HG02973 (cell line): Measurements from ENCODE around the gene ZFPL1.

Source experiments
- ATAC-seq: cut with Tn5 transposase; IDR thresholded peaks from one replicate; pipeline ENCODE4 v1.9.1; 2021; ENCODE audit warnings: moderate library complexity; ENCODE audit not compliant: unreplicated experiment

ZFPL1 gene

DNA sequence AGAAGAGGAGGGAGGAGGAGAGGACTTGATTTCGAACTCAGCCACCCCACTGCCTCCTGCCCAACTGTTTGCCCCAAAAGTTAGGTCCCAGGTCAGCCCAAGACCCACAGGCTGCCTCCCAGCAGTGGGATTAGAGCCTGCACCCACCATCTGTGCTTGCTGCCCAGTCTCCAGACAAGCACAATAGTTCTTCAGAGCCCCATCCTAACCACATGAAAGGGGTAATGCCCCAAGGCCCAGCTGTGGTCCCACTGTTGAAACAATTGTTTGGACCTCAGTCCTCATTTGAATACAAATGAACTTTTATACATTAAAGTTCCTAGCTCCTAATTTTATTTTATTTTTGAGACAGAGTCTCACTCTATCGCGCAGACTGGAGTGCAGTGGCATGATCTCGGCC is 6.6 kb downstream of the ZFPL1 start:
- no peak for ATAC-seq

DNA sequence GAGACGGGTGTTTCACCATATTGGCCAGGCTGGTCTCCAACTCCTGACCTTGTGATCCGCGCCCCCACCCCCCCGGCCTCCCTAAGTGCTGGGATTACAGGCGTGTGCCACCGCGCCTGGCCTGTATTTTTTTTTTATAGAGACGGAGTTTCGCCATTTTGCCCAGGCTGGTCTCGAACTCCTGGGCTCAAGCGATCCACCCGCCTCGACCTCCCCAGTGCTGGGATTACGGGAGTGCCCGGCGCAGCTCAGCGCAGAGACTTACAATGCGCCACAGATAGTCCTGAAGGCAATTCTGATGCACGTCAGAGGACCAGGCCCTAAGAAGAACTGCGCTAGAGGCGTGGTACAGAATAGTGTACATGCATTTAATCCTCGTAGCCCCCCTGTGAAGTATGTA is 11.4 kb downstream of the ZFPL1 start:
- no peak for ATAC-seq

DNA sequence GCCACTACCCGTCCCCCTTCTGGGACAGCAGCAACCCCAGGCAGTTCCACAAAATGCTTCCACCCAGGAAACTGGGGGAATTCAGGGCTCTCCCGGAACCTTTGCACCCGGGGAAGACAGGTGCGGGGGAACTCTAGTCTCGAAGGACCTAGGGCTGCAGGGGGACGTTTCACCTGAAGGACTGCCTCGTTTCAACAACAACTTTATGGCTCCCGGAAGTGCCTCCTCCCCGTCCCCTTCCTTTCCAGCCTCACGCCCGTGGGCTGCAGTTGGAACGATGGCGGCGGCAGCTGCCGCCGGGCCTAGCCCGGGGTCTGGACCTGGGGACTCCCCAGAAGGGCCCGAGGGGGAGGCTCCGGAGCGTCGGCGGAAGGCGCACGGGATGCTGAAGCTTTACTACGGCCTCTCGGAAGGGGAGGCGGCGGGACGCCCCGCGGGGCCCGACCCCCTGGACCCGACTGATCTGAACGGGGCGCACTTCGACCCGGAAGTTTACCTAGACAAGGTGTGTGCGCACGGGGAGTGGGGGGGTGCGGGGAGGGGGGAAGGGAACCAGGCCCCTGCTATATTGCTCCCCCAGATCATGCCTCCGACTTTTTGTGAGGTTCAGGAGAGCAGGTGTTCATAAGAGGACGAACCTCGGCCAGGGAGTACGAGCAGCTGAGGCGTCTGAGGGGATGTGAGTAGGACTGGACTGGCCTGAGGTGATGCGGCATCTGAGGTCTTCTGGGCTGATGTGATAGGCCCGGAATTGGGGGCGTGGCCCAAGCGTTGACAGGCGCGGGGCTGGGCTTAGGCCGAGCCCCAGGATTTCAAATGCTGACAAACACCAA is 12.2 kb downstream of the ZFPL1 start, which contains the start of gene VPS51:
TSS of gene VPS51 (plus strand) at position 241 of the 833 bp plus-strand sequence. CDS start at position 278, 37 bp downstream.
- ATAC-seq, result peak; percentile 75

DNA sequence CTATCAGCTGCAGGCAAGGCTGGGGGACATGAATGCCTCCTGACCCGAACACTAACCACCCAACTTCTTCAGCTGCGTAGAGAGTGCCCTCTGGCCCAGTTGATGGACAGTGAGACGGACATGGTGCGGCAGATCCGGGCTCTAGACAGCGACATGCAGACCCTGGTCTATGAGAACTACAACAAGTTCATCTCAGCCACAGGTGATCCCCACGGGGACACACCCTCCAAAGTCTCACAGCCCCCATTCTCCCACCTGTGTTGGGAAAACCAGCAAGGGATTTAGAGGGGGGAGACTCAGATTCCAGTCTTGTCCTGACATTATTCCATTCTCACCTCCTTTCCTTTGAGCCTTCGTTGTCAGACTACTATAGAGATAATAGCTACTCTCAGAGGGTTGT is 12.9 kb downstream of the ZFPL1 start:
- no peak for ATAC-seq

DNA sequence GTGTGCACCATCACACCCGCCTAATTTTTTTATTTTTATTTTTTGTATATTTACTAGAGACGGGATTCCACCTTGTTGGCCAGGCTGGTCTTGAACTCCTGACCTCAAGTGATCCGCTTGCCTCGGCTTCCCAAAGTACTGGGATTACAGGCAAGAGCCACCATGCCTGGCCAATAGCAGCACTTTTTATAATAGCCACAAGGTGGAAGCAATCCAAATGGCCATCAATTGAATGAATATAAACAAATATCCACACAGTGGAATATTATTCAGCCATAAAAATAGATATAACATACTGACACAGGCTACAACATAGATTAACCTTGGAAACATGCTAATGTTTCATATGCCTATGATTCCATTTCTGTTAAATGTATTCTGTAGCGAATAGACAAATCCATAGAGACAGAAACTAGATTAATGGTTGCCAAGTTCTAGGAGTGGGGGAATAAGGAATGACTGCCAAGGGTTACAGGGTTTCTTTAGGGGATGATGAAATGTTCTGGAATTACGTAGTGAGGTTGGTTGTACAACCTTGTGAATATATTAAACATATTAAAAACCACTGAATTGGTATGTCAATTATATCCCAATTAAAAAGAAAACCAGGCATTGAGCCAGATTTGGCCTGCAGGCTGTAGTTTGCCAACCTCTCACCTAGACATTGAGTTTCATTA is 16.8 kb downstream of the ZFPL1 start:
- no peak for ATAC-seq

DNA sequence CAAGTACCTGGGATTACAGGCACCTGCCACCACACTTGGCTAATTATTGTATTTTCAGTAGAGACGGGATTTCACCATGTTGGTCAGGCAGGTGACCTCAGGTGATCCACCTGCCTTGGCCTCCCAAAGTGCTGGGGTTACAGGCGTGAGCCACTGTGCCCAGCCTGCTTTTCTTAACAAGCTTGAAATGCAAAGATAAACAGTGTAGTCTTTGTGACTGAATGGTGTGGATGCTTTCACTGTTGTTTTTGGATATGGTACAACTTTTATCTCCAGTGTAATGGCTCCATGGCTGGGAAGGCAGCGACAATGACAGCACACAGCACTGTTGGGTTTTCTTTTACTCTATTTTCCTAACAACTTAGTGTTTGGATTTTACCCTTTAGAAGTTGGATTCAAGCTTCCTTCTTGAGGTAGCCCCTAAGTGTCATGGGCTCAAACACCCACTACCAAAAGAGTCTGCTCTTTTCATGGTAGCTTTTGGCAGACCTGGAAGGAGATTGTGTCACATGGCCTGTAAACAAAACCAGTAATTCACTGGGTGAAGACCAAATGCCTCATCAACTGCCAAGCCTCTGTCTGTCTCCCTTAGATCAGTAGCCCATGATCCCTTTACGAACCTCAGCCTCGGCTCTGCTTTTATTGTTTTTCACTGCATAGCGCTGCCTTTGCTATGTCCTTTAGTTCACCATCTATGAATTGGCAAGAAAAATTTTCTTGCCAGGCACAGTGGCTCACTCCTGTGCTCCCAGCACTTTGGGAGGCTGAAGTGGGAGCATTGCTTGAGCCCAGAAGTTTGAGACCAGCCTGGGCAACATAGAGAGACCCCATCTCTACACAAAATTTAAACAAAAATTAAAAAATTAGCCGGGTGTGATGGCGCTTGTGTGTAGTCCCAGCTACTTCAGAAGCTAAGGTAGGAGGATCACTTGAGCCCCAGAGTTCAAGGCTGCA is 18.4 kb downstream of the ZFPL1 start:
- no peak for ATAC-seq

DNA sequence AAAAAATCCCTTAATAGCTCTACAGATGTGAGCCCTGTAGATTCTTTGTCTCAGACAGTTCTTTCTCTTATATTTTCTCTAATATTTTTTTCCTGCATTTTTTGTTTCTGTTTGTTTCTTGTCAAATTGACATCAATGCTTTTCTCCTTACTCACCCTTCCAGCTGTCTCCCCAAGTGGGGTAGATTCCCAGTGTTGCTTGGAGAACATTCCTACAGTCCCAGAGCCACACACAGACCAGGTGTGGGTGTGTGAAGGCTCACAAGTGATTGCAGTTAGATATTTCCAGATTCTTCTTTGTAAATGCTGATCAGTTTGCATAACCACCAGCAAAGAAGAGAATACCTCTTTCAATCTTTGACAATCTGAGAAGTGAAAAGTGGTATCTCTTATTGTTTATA is 19.5 kb downstream of the ZFPL1 start:
- no peak for ATAC-seq

DNA sequence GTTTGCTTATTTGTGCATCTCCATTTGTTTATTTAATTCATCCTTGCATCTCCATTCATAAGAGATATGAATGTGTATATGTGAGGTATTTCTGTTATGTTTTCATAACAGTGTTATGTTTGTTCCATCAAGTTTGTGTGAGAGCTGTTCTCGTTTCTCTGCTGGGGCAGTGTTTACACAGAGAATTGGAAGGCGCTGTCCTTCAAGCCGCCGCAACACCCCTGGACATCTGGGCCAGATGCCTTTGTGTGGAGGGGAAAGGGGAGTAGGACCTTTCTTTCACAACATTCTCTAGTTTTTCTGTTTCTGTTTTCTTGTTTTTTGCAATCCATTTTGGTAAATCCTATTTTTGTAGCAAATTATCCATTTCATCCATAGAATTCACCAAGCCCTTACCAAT is 20.6 kb downstream of the ZFPL1 start:
- no peak for ATAC-seq

DNA sequence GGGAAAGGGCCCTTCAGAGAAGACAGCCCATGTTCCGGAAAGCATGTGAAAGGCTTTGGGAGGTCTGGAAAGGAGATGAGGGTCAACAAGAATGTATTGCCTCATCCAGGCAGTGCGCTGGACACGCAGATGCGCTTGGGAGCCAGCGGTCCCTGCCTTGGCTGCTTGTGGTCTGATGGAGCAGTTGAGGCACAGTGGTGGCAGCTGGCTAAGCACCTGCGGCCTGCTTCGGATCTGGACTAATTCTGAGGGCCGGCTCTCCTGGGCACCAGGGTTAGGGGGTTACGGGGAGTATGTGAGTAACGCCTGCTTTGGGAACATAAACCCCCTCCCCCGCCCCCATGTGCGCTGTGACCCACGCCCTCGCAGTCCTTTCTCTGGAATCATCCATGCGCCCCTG is 23.1 kb downstream of the ZFPL1 start:
- no peak for ATAC-seq

DNA sequence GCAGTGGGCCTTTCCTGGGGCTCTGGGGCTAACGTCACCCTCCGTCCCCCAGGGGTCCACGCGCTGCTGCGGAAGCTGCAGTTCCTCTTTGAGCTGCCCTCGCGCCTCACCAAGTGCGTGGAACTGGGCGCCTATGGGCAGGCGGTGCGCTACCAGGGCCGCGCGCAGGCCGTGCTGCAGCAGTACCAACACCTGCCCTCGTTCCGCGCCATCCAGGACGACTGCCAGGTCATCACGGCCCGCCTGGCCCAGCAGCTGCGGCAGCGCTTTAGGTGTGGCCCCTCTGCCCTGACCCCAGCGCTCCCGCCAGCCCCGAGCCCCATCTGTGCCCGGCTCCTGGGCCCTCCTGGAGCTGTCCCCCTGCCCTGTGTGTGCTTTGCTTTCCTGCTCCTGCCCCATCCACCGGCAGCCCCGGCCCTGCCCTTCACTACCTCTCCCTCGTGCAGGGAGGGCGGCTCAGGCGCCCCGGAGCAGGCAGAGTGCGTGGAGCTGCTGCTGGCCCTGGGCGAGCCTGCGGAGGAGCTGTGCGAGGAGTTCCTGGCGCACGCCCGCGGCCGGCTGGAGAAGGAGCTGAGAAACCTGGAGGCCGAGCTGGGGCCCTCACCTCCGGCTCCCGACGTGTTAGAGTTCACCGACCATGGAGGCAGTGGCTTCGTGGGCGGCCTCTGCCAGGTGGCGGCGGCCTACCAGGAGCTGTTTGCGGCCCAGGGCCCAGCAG is 23.9 kb downstream of the ZFPL1 start:
- no peak for ATAC-seq

DNA sequence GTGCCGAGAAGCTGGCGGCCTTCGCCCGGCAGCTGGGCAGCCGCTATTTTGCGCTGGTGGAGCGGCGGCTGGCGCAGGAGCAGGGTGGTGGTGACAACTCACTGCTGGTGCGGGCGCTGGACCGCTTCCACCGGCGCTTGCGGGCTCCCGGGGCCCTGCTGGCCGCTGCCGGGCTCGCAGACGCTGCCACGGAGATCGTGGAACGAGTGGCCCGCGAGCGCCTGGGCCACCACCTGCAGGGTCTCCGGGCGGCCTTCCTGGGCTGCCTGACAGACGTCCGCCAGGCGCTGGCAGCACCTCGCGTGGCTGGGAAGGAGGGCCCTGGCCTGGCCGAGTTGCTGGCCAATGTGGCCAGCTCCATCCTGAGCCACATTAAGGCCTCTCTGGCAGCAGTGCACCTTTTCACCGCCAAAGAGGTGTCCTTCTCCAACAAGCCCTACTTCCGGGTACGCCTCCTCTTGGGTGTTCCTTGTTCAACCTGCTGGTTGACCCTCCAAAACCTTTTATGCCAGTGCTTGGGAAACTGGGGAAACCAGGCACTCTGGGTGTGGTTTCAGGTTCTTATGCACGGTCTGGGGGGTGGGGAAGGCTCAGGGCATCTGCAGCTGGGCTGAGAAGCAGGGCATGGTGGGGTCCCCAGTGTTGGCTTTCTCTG is 24.6 kb downstream of the ZFPL1 start:
- ATAC-seq, result no peak

DNA sequence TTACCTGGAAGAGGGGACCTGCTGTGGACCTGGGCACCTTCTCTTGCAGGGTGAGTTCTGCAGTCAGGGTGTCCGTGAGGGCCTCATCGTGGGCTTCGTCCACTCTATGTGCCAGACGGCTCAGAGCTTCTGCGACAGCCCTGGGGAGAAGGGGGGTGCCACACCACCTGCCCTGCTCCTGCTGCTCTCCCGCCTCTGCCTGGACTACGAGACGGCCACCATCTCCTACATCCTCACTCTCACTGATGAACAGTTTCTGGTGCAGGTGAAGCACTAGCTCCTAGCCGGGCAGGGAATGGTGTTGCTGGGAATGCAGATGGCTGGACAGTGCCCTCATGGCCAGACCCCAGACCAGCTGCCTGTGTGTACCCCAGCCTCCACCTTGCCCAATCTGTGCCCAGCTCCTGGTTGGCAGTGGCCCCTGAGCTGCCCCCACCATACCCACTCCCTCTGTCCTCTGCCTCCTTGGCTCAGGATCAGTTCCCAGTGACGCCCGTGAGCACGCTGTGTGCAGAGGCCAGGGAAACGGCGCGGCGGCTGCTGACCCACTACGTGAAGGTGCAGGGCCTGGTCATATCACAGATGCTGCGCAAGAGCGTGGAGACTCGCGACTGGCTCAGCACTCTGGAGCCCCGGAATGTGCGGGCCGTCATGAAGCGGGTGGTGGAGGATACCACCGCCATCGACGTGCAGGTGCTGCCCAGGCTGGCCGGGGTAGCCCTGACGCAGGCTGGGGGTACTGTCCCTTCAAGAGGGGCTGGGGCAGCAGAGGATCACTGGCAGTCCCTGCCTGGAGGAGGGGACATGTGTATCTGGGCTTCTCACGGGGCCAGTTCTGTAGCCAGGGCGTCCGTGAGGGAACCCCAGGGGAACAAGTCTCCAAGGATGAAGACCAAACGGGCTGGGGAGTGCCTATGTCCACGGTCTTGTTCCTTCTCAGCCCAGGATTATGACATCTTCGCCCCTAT is 25.5 kb downstream of the ZFPL1 start:
- ATAC-seq, result no peak

DNA sequence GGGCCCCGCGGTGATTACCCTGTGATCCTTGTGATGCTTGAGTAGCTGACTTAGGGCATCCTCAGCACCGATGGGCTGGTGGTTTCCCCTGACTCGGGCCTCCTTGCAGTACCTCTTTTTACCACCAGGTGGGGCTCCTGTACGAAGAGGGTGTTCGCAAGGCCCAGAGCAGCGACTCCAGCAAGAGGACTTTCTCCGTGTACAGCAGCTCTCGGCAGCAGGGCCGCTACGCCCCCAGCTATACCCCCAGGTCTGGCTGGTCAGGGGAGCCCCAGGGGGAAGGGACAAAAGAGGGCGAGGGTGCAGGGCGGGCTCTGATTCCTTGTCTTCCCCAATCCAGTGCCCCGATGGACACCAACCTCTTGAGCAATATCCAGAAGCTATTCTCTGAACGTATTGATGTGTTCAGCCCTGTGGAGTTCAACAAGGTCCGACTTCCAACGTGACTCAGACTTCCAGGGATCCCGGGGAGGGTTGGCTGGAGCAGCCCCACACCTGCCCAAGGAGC is 26.4 kb downstream of the ZFPL1 start:
- ATAC-seq, result no peak

DNA sequence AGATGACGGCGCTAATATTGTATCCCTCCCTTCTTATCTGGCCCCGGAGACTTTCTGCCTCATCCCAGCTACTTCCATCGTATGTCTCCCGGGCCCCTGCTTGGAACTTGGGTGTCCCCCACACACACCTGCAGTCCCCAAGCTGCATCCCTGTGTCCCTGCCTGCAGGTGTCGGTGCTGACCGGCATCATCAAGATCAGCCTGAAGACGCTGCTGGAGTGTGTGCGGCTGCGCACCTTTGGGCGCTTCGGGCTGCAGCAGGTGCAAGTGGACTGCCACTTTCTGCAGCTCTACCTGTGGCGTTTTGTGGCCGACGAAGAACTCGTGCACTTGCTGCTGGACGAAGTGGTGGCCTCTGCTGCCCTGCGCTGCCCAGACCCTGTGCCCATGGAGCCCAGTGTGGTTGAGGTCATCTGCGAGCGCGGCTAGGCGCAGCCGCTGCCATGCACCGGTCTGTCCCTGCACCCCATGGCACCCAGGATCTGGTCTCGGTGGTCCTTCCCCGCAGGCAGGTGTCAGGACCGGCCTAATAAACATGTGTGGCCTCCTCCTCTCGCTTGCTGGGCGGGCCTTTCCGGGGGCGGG is 27.2 kb downstream of the ZFPL1 start:
- ATAC-seq, result no peak

DNA sequence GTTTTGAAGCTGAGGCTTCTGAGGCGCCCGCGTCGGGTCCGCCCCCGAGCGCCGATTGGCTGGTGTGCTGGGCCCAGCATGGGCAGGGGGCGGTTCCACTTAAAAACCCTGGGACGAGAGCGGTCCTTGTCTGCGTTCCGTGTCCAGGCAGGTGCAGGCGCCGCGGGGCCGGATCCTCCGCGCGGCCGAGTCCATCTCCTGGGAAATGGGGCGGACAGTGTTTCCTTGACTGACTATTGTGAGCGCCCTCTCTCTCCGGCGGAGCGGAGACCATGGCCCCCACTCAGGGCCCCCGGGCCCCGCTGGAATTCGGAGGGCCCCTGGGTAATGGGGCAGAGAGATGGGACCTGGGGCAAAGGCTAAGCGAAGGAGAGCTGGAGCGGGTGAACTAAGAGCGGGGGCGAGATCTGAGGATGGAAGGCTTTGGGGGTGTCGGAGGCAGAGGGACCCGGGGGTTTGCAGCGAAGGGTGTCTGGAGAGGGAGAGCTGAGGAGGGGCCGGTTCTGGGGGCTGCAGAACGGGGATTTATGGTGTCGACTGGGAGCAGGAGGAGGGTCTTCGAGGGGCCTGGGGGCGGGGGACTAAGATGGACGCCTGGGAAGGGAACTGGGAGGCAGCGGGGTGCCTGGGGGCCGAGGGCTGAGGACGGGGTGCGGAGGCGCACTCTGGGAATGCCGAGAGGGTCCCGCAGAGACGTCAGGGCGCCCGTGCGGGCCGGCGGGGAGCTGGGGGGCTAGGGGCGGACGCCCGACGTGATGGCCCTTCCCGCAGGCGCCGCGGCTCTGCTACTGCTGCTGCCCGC is 27.9 kb downstream of the ZFPL1 start, which contains the start of gene TM7SF2:
TSS of gene TM7SF2 (plus strand) at position 129 of the 802 bp plus-strand sequence. CDS start at position 273, 144 bp downstream.
- ATAC-seq, result peak; percentile 36

DNA sequence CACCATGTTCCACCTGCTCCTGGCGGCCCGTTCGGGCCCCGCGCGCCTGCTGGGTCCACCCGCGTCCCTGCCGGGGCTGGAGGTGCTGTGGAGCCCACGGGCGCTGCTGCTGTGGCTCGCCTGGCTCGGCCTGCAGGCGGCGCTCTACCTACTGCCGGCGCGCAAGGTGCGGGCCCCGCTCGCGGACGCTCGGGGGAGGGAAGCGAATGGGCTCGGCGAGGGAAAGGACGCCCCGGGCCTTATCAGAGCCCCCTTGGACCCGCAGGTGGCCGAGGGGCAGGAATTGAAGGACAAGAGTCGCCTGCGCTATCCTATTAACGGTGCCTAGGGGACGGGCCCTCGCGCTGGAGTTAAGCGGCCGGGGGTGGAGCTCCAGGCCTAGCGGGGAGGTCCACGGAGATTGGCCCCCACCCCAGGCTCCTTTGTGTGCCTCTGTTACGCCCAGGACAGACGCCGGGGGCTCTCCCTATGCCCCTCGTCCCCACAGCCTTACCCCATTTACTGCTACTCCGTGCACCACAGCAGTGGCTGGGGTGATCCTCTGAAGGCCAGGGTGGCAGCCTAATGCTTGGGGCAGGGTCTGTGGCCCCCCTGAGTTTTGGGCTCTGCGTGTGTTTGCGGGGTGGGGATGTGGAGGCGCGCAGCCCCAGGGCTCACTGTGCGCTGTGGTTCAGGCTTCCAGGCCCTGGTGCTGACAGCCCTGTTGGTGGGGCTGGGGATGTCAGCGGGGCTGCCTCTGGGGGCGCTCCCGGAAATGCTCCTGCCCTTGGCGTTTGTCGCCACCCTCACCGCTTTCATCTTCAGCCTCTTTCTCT is 28.7 kb downstream of the ZFPL1 start:
- no peak for ATAC-seq

DNA sequence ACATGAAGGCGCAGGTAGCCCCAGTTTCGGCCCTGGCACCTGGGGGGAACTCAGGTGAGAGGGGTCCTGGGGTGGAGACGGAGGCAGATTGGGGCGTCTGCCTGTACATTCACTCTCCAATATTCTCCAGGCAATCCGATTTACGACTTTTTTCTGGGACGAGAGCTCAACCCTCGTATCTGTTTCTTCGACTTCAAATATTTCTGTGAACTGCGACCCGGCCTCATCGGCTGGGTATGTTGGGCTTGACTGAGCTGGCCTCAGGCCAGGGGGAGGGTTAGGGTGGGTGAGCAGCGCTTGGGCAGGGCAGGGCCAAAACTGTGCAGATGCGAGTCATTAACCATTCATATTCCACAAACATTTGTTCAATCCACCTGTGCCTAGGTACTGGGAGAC is 29.3 kb downstream of the ZFPL1 start:
- no peak for ATAC-seq
